GM12891 (cell line): Measurements from ENCODE around the gene GOLGA8A.

ENCODE experiments used
- POLR2A ChIP-seq: IDR thresholded peaks from 2 replicates; pipeline ENCODE4 v1.6.1; 2011; ENCODE audit warnings: low read depth, low read length, control low read depth
- POLR2AphosphoS5 ChIP-seq: IDR thresholded peaks from 2 replicates; pipeline ENCODE4 v1.6.1; 2011; ENCODE audit warnings: low read depth, low read length, control low read depth
- SPI1 ChIP-seq: IDR thresholded peaks from 2 replicates; pipeline ENCODE4 v1.6.1; 2011; ENCODE audit warnings: low read depth, low read length, control low read depth
- TAF1 ChIP-seq: IDR thresholded peaks from 2 replicates; pipeline ENCODE4 v1.6.1; 2011; ENCODE audit warnings: low read depth, low read length, control low read depth

- TF ChIP-seq TAF1, result no peak
- no peak for TF ChIP-seq POLR2AphosphoS5
- no peak for TF ChIP-seq SPI1
- no peak for TF ChIP-seq POLR2A
Measured at GRCh38 chr15:34461730-34462129, 24.1 kb upstream of the GOLGA8A start.
